Mucosa of rectum (tissue), 2 donors: ENCODE data around the gene CORO1A.
"Not testable (repeated sequence)": the region's sequence is repeated elsewhere in the genome, so short reads cannot be mapped to it uniquely, and the experiment has no call there.

ENCODE experiments used
- H3K27ac ChIP-seq, 2 donors: one replicate each; pipeline ENCODE4 v1.7.0; 2013; ENCODE audit warnings: inconsistent platforms in 2 of 2, low read depth in 2 of 2, low read length in 2 of 2
- H3K27me3 ChIP-seq, 2 donors: one replicate each; pipeline ENCODE4 v1.7.0; 2013; ENCODE audit warnings: low read length in 2 of 2; ENCODE audit not compliant: control insufficient read depth in 2 of 2, insufficient read depth in 2 of 2
- H3K36me3 ChIP-seq, 2 donors: one replicate each; pipeline ENCODE4 v1.7.0; 2013; ENCODE audit warnings: low read length in 2 of 2; ENCODE audit not compliant: control insufficient read depth in 2 of 2, insufficient read depth in 2 of 2
- H3K4me1 ChIP-seq, 2 donors: one replicate each; pipeline ENCODE4 v1.7.0; 2013; ENCODE audit warnings: low read length in 2 of 2, mild to moderate bottlenecking in 1 of 2; ENCODE audit not compliant: control insufficient read depth in 2 of 2, insufficient read depth in 2 of 2
- H3K4me3 ChIP-seq, 2 donors: one replicate each; pipeline ENCODE4 v1.7.0; 2013; ENCODE audit warnings: low read length in 2 of 2
- H3K9ac ChIP-seq, 2 donors: one replicate each; pipeline ENCODE4 v1.7.0; 2013; ENCODE audit warnings: low read length in 2 of 2, low read depth in 1 of 2, mild to moderate bottlenecking in 1 of 2
- H3K9me3 ChIP-seq, 2 donors: one replicate each; pipeline ENCODE4 v1.7.0; 2013; ENCODE audit warnings: low read length in 2 of 2; ENCODE audit not compliant: control insufficient read depth in 2 of 2
- donor health status: healthy.
- donor health status: Normal muscosa, but diverticular disease.

Gene CORO1A

DNA sequence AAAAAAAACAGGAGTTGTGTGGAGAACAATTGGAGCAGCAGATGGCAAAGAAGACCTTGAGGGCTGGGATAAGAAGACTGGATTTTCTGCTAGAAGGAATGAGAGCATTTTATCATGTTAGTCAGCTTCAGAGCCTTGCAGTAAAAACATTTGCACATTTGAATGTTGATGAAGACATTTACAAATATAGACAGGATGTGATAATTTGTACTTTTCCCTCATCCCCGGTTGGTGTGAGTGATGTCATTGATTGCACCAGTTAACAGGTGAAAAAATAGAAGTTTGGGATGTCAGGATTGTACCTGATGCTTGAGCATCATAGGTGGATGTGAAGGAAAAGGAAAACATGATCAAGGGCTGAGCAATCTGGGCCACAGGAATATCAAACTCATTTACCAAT lies 37.7 kb upstream of the CORO1A start:
- H3K4me3 ChIP-seq, result no peak overlapping the region
- H3K36me3 ChIP-seq, result no peaks in the 10 kb centered on the region
- no peaks in the 10 kb centered on the region for H3K27me3 ChIP-seq
- no peak overlapping the region for H3K27ac ChIP-seq
- H3K4me1 ChIP-seq, result no peaks in the 10 kb centered on the region
- H3K9ac ChIP-seq, result no peak overlapping the region
- no peaks in the 10 kb centered on the region for H3K9me3 ChIP-seq

DNA sequence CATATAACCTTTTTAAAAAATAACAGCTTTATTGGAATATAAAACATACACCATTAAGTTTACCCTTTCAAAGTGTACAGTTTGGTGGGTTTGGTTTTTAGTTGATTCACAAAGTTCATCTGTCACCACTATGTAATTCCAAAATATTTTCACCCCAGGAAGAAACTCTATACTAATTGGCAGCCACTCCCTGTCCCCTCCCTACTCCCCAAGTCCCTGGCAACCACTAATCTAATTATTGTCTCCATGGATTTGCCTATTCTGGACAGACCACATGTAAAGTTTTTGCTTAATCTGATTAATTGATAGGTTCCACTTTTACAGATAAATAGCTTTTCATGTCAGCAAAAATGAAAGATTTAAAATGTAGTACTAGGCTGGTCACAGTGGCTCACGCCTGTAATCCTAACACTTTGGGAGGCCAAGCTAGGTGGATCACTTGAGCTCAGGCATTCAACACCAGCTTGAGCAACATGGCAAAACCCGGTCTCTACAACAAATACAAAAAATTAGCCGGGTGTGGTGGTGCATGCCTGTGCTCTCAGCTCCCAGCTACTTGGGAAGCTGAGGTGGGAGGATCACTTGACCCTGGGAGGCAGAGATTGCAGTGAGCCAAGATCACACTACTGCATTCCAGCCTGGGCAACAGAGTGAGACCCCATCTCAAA lies 35.4 kb upstream of the CORO1A start:
- no peaks in the 10 kb centered on the region for H3K9me3 ChIP-seq
- no peaks in the 10 kb centered on the region for H3K36me3 ChIP-seq
- no peak overlapping the region for H3K27ac ChIP-seq
- H3K4me3 ChIP-seq, result no peak overlapping the region
- no peaks in the 10 kb centered on the region for H3K27me3 ChIP-seq
- no peaks in the 10 kb centered on the region for H3K4me1 ChIP-seq
- H3K9ac ChIP-seq, result no peak overlapping the region

DNA sequence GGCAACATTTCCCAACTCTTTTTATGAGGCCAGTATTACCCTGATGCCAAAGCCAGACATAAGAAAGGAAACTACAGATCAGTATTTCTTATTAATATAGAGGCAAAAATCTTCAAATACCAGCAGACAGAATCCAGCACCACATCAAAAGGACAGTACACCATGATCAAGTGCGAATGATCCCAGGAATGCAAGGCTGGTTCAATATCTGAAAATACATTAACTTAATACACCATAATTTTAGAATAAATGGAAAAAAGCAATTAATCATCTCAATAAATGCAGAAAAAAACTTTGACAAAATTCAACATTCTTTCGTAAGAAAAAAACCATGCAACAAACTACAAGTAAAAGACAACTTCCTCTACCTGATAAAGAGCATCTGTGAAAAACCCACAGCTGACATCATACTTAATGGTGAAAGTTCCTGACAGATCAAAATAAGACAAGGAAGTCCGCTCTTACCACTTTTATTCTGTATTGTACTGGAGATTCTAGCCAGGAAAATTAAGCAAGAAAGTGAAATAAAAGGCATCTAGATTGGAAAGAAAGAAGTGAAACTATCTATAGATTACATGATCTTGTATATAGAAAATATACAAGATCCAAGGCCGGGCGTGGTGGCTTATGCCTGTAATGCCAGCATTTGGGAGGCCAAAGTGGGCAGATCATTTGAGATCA lies 34.0 kb upstream of the CORO1A start:
- H3K4me1 ChIP-seq, result no peaks in the 10 kb centered on the region
- H3K9me3 ChIP-seq, result no peaks in the 10 kb centered on the region
- H3K27me3 ChIP-seq, result no peaks in the 10 kb centered on the region
- no peaks in the 10 kb centered on the region for H3K36me3 ChIP-seq
- H3K27ac ChIP-seq, result no peak overlapping the region
- no peak overlapping the region for H3K4me3 ChIP-seq
- no peak overlapping the region for H3K9ac ChIP-seq

DNA sequence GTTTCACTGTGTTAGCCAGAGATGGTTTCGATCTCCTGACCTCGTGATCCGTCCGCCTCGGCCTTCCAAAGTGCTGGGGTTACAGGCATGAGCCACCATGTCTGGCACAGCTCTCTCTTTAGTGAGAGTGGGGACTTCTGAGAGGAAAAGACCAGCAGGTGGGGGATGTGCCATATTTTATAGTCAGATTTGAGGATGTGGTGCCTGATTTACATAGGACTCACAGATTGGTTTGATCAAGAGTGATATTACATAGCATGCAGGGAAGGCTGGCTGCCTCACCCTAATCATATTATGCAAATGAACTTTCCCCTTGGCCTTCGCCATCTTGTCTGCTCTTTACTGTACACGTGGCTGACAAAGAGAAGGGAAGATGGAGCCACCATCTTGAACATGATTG lies 32.3 kb upstream of the CORO1A start:
- H3K4me1 ChIP-seq, result no peaks in the 10 kb centered on the region
- no peak overlapping the region for H3K9ac ChIP-seq
- H3K27me3 ChIP-seq, result no peaks in the 10 kb centered on the region
- no peak overlapping the region for H3K4me3 ChIP-seq
- no peaks in the 10 kb centered on the region for H3K9me3 ChIP-seq
- H3K36me3 ChIP-seq, result no peaks in the 10 kb centered on the region
- no peak overlapping the region for H3K27ac ChIP-seq

DNA sequence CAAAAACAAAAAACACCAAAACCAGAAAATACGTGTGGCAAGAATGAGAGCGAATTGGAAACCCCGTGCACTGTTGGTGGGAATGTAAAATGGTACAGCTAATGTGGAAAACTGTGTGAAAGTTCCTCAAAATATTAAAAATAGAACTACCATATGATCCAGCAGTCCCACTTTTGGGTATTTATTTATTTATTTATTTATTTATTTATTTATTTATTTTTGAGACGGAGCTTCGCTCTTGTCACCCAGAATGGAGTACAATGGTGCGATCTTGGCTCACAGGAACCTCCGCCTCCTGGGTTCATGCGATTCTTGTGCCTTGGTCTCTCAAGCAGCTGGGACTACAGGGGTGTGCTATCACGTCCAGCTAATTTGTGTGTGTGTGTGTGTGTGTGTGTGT lies 30.9 kb upstream of the CORO1A start:
- Histone ChIP-seq H3K9ac (no peak overlapping the region), H3K4me3 (no peak overlapping the region)

DNA sequence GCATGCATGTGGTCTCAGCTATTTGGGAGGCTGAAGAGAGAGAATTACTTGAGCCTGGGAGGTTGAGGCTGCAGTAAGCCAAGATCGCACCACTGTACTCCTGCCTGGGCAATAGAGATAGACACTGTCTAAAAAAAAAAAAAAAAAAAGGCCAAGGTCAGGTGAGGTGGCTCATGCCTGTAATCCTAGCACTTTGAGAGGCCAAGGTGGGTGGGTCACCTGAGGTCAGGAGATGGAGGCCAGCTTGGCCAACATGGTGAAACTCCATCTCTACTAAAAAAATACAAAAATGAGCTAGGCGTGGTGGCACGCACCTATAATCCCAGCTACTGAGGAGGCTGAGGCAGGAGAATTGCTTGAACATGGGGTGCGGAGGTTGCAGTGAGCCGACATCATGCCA lies 28.2 kb upstream of the CORO1A start:
- H3K27ac ChIP-seq, result no peak overlapping the region
- H3K9me3 ChIP-seq, result no peaks in the 10 kb centered on the region
- no peak overlapping the region for H3K9ac ChIP-seq
- no peaks in the 10 kb centered on the region for H3K36me3 ChIP-seq
- no peaks in the 10 kb centered on the region for H3K4me1 ChIP-seq
- no peak overlapping the region for H3K4me3 ChIP-seq
- H3K27me3 ChIP-seq, result no peaks in the 10 kb centered on the region

More for the DNA sequence above, 30.9 kb upstream of the CORO1A start:
- H3K4me1 ChIP-seq, result no peaks in the 10 kb centered on the region
- no peaks in the 10 kb centered on the region for H3K36me3 ChIP-seq
- no peaks in the 10 kb centered on the region for H3K9me3 ChIP-seq
- H3K27me3 ChIP-seq, result no peaks in the 10 kb centered on the region
- H3K27ac ChIP-seq, result no peak overlapping the region

DNA sequence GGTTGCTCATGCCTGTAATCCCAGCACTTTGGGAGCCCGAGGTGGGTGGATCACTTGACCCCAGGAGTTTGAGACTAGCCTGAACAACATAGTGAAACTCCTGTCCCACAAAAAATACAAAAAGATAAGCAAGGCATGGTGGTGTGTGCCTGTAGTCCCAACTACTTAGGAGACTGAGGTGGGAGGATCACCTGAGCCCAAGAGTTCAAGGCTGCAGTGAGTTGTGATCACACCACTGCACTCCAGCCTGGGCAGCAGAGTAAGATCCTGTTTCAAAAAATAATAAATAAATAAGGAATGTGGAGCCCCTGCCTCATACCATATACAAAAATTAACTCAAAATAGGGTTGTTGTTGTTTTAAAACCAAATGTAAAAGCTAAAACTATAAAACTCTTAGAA lies 26.2 kb upstream of the CORO1A start:
- H3K9me3 ChIP-seq, result no peaks in the 10 kb centered on the region
- no peak overlapping the region for H3K9ac ChIP-seq
- no peak overlapping the region for H3K4me3 ChIP-seq
- no peaks in the 10 kb centered on the region for H3K36me3 ChIP-seq
- H3K4me1 ChIP-seq, result no peaks in the 10 kb centered on the region
- H3K27me3 ChIP-seq, result no peaks in the 10 kb centered on the region
- H3K27ac ChIP-seq, result no peak overlapping the region

DNA sequence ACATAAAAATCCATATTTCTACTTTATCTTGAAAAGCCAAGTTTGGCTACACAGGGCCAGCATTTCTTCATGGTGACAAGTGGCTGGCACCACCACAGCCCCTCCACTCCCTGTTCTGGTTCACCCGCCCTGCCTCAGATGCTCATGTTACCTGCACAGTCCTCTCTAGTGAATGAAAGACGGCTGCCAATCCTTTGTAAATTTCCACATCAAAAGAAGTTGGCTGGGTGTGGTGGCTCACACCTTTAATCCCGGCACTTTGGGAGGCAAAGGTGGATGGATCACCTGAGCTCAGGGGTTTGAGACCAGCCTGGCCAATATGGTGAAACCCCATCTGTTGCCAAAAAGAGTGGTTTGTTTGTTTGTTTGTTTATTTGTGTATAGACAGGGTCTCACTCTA lies 19.9 kb upstream of the CORO1A start:
- H3K9me3 ChIP-seq, result no peaks in the 10 kb centered on the region
- H3K4me3 ChIP-seq, result no peak overlapping the region
- no peaks in the 10 kb centered on the region for H3K36me3 ChIP-seq
- H3K4me1 ChIP-seq, result no peaks in the 10 kb centered on the region
- H3K27ac ChIP-seq, result no peak overlapping the region
- no peak overlapping the region for H3K9ac ChIP-seq
- no peaks in the 10 kb centered on the region for H3K27me3 ChIP-seq

DNA sequence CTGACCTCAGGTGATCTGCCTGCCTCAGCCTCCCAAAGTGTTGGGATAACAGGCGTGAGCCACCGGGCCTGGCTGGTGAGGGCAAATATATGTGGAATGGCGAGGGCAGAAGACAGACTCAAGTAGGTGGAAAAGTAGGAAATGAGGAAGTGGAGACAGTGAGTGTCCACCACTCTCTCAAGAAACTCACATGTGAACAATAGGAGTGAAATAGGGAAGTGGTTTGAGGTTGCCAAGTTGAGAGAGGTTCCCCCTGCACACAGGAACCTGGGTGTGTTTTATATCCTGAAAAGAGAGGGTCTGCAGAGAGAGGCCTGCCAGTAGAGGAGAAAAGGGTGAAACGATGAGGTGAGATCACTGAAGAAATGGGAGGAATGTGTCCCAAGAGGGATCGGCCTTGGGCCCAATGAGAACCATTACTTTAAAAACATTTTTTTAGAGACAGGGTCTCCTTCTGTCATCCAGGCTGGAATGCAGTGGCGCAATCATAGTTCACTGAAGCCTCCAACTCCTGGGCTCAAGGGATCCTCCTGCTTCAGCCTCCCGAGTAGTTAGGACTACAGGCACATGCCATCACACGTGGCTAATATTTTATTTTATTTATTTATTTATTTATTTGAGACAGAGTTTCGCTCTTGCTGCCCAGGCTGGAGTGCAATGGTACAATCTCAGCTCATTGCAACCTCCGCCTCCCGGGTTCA lies 17.1 kb upstream of the CORO1A start:
- no peak overlapping the region for H3K27ac ChIP-seq
- no peak overlapping the region for H3K4me3 ChIP-seq
- H3K4me1 ChIP-seq, result no peaks in the 10 kb centered on the region
- no peaks in the 10 kb centered on the region for H3K9me3 ChIP-seq
- H3K9ac ChIP-seq, result no peak overlapping the region
- H3K36me3 ChIP-seq, result no peaks in the 10 kb centered on the region
- no peaks in the 10 kb centered on the region for H3K27me3 ChIP-seq

DNA sequence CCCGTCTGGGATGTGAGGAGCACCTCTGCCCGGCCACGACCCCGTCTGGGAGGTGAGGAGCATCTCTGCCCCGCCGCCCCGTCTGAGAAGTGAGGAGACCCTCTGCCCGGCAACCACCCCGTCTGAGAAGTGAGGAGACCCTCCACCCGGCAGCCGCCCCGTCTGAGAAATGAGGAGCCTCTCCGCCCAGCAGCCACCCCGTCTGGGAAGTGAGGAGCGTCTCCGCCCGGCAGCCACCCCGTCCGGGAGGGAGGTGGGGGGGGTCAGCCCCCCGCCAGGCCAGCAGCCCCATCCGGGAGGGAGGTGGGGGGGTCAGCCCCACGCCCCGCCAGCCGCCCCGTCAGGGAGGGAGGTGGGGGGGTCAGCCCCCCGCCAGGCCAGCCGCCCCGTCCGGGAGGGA lies 14.7 kb upstream of the CORO1A start:
- H3K9ac ChIP-seq, H3K4me3 ChIP-seq, H3K36me3 ChIP-seq, H3K4me1 ChIP-seq, H3K9me3 ChIP-seq, H3K27me3 ChIP-seq, H3K27ac ChIP-seq: not testable (repeated sequence)
